A549 (cell line): ENCODE measurements around the gene SLC19A1. TPM values are rescaled to one million over a fixed set of nuclear protein-coding genes. Genes with fewer than 3 reads are reported as not detected.
A peak's percentile ranks its signal among the peaks of the same experiment; 100 is the strongest.

Experiments
- ATAC-seq, 2 experiments: fragments of 200-7000 bp in 1 of 2; fragments of >200 bp in 1 of 2; cut with Nextera tagmentation in 1 of 2; cut with Tn5 transposase in 1 of 2; 3 replicates each; pipeline versions ENCODE4 v1.8.0 to v1.9.1; 2018 to 2020; ENCODE audit warnings: mild to moderate bottlenecking in 1 of 2, moderate library complexity in 1 of 2
- CTCF ChIA-PET: fragments of 300-600 bp; sonication (Branson Sonifier 250); formaldehyde crosslinking; extraction: SDS; loops from one replicate; lab custom pipeline; 2021; ENCODE audit warnings: antibody characterized with exemption, inconsistent platforms; lab: Yijun Ruan, JAX
- POLR2A ChIA-PET: fragments of 350-600 bp; formaldehyde crosslinking; extraction: SDS; loops from one replicate; lab custom pipeline; 2021; ENCODE audit warnings: antibody characterized with exemption, inconsistent platforms; lab: Yijun Ruan, JAX
- DNase-seq, 2 experiments: peaks; one replicate each; pipeline versions ENCODE4 v3.0.0 to v3.0.0-alpha.2; 2011 to 2016; ENCODE audit warnings: low read depth in 1 of 2, low spot score in 1 of 2
- FAIRE-seq: peaks from 2 replicates; lab custom pipeline; 2011; peaks lifted over from hg19 to GRCh38; lab: Jason Lieb, UNC
- H3K27ac ChIP-seq, 2 experiments: fragments of >200 bp; sonication (Bioruptor Twin); formaldehyde crosslinking; 3 replicates each; pipeline ENCODE4 v1.5.1; 2016 to 2017
- H3K4me1 ChIP-seq: fragments of >200 bp; sonication (Bioruptor Twin); formaldehyde crosslinking; 3 replicates; pipeline ENCODE4 v1.6.1; 2016
- H3K4me2 ChIP-seq: fragments of >200 bp; sonication (Bioruptor Twin); formaldehyde crosslinking; 3 replicates; pipeline ENCODE4 v1.6.1; 2016
- H3K4me3 ChIP-seq: fragments of >200 bp; sonication (Bioruptor Twin); formaldehyde crosslinking; 3 replicates; pipeline ENCODE4 v1.5.1; 2016
- H3K9me3 ChIP-seq: fragments of >200 bp; sonication (Bioruptor Twin); formaldehyde crosslinking; 3 replicates; pipeline ENCODE4 v1.6.1; 2016
- CBX8 ChIP-seq: fragments of 200-600 bp; sonication (generic); IDR thresholded peaks from 2 replicates; pipeline ENCODE4 v1.6.1; 2016
- EHMT2 ChIP-seq: fragments of 200-600 bp; sonication (generic); IDR thresholded peaks from 2 replicates; pipeline ENCODE4 v1.6.1; 2016; ENCODE audit warnings: antibody characterized with exemption, low read depth, mild to moderate bottlenecking, moderate library complexity
- FOSB ChIP-seq: fragments of 250-450 bp; sonication (Bioruptor Pico); IDR thresholded peaks from 2 replicates; pipeline ENCODE4 v1.5.0; 2020; ENCODE audit warnings: mild to moderate bottlenecking, moderate library complexity
- GATA3 ChIP-seq: IDR thresholded peaks from 2 replicates; pipeline ENCODE4 v1.6.1; 2012; ENCODE audit warnings: borderline replicate concordance
- HDAC2 ChIP-seq: fragments of 200-600 bp; sonication (generic); IDR thresholded peaks from 2 replicates; pipeline ENCODE4 v1.6.1; 2016
- HOXA7 ChIP-seq: fragments of 250-450 bp; sonication (Bioruptor Pico); IDR thresholded peaks from 2 replicates; pipeline ENCODE4 v1.5.0; 2020; ENCODE audit warnings: mild to moderate bottlenecking, moderate library complexity
- HOXB13 ChIP-seq: fragments of 250-450 bp; sonication (Bioruptor Pico); IDR thresholded peaks from 2 replicates; pipeline ENCODE4 v1.5.0; 2020; ENCODE audit warnings: low read depth, mild to moderate bottlenecking, moderate library complexity
- HOXB5 ChIP-seq: fragments of 250-450 bp; sonication (Bioruptor Pico); IDR thresholded peaks from 2 replicates; pipeline ENCODE4 v1.5.0; 2020; ENCODE audit warnings: mild to moderate bottlenecking, moderate library complexity
- JUN ChIP-seq, 2 experiments: fragments of >200 bp; sonication (Bioruptor Twin); formaldehyde crosslinking; IDR thresholded peaks; 2 replicates in 1 of 2; 3 replicates in 1 of 2; pipeline ENCODE4 v1.6.1; 2016 to 2017
- MAFK ChIP-seq: fragments of 450-650 bp; IDR thresholded peaks from 2 replicates; pipeline ENCODE4 v1.6.1; 2014; ENCODE audit not compliant: partially characterized antibody
- NPAS2 ChIP-seq: fragments of 250-450 bp; sonication (Bioruptor Pico); IDR thresholded peaks from 2 replicates; pipeline ENCODE4 v1.8.0; 2022; ENCODE audit warnings: mild to moderate bottlenecking, moderate library complexity, borderline replicate concordance
- NR3C1 ChIP-seq: fragments of >200 bp; sonication (Bioruptor Twin); formaldehyde crosslinking; IDR thresholded peaks from 3 replicates; pipeline ENCODE4 v1.6.1; 2017
- PHF8 ChIP-seq: fragments of 200-600 bp; sonication (generic); IDR thresholded peaks from 2 replicates; pipeline ENCODE4 v1.6.1; 2016; ENCODE audit warnings: low read depth, mild to moderate bottlenecking, antibody characterized with exemption, moderate library complexity, borderline replicate concordance
- POLR2A ChIP-seq: IDR thresholded peaks from 2 replicates; pipeline ENCODE4 v1.6.1; 2012; ENCODE audit warnings: mild to moderate bottlenecking, low read length
- RAD21 ChIP-seq, 2 experiments: fragments of >200 bp in 1 of 2; sonication (Bioruptor Twin) in 1 of 2; formaldehyde crosslinking in 1 of 2; IDR thresholded peaks in 1 of 2; conservative IDR thresholded peaks in 1 of 2; 2 replicates in 1 of 2; 3 replicates in 1 of 2; pipeline ENCODE4 v1.6.1; 2012 to 2018; ENCODE audit warnings: inconsistent platforms in 1 of 2
- ZC3H11A ChIP-seq: fragments of 450-650 bp; IDR thresholded peaks from 2 replicates; pipeline ENCODE4 v1.6.1; 2014; ENCODE audit warnings: antibody characterized with exemption, mild to moderate bottlenecking
- ZFP36 ChIP-seq: fragments of 450-650 bp; IDR thresholded peaks from 2 replicates; pipeline ENCODE4 v1.6.1; 2014; ENCODE audit warnings: borderline replicate concordance; ENCODE audit not compliant: partially characterized antibody
- whole genome bisulfite sequencing: methylation state at CpG from one replicate; pipeline ENCODE4 v1.1.6; 2017; ENCODE audit errors: missing lambda C conversion rate; 5-methylcytosine and 5-hydroxymethylcytosine counted together
- polyA plus RNA-seq, 4 experiments: library from polyadenylated mRNA; depleted of rRNA in 3 of 4; stranded (reverse); fragments of >200 nt; fragmentation: RNase III in 1 of 4; extraction: RNeasy Plus Mini Kit Qiagen cat#74134 plus additional on column Dnase treatment in 1 of 4; gene quantifications; 2 replicates in 3 of 4; 3 replicates in 1 of 4; pipeline ENCODE4 v1.2.3, GENCODE V29; 2011 to 2017
- TF ChIP-seq, protein P1 (sequence below): fragments of >200 bp; sonication (Bioruptor Twin); formaldehyde crosslinking; IDR thresholded peaks from 3 replicates; pipeline ENCODE4 v1.5.1; 2016
- TF ChIP-seq, protein P2 (sequence below): fragments of 250-450 bp; sonication (Bioruptor Pico); IDR thresholded peaks from 2 replicates; pipeline ENCODE4 v1.5.0; 2020; ENCODE audit warnings: low read depth, mild to moderate bottlenecking, moderate library complexity
- TF ChIP-seq, protein P3 (sequence below): IDR thresholded peaks from 2 replicates; pipeline ENCODE4 v1.6.1; 2012
- TF ChIP-seq, protein P4 (sequence below): fragments of >200 bp; sonication (Bioruptor Twin); formaldehyde crosslinking; IDR thresholded peaks from 2 replicates; pipeline ENCODE4 v1.6.1; 2016

Gene SLC19A1
- polyA plus RNA-seq, 2 of the 4 experiments (the other 2 are of a cell fraction) = 9.8 to 14.0 TPM

DNA sequence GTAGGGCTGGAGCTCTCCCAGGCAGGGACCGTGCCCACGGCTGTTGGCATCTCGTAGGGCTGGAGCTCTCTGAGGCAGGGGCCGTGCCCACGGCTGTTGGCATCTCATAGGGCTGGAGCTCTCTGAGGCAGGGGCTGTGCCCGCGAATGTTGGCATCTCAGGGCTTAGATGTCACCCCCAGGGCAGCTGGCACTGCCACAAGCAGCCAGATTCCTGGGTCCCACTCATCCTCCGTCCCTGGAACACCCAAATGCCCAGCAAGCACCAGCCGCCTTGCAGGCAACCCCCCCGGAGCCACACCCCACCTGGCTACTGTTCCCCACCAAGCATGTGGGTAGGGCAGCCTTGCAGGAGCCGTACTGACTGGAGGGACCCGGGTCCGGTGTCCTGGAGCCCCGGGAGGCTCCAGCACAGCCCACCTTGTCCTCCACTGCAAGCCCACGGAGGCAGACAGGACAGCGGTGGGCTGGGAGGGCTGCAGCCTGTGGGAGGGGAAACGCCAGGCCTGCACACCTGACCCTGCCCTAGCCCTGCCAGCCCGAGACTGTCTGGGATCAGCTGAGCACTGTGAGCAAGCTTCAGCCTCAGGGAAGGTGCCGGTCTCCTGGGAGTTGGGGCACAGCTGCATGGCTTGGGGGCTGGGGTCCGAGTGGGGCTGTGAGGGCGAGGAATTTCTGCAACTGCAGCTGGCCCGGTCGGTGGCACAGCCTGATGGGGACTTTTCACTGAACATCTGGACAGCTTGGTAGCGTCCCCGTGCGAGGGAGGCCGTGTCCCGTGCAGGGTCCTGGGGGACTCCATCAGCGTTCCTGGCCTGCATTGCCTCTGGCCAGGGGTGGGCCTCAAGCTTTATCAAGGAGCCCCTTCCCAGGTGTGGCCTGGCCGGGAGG lies 83.7 kb downstream of the SLC19A1 start:
- DNase-seq (no peak), ATAC-seq (no peak), FAIRE-seq (no peak)
- ChIA-PET CTCF (interaction anchor here (0.6 to 1.8 kb wide), 4 partner anchors 13 to 321 kb away, joined by 3 to 7 read pairs (median 3); no protein-coding TSS in a partner anchor), POLR2A (no interaction called here)
- TF ChIP-seq MAFK = no peak
- no peak for TF ChIP-seq GATA3
- TF ChIP-seq HOXB5 = no peak
- TF ChIP-seq, protein P1, sequence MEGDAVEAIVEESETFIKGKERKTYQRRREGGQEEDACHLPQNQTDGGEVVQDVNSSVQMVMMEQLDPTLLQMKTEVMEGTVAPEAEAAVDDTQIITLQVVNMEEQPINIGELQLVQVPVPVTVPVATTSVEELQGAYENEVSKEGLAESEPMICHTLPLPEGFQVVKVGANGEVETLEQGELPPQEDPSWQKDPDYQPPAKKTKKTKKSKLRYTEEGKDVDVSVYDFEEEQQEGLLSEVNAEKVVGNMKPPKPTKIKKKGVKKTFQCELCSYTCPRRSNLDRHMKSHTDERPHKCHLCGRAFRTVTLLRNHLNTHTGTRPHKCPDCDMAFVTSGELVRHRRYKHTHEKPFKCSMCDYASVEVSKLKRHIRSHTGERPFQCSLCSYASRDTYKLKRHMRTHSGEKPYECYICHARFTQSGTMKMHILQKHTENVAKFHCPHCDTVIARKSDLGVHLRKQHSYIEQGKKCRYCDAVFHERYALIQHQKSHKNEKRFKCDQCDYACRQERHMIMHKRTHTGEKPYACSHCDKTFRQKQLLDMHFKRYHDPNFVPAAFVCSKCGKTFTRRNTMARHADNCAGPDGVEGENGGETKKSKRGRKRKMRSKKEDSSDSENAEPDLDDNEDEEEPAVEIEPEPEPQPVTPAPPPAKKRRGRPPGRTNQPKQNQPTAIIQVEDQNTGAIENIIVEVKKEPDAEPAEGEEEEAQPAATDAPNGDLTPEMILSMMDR = no peak
- no peak for TF ChIP-seq HOXA7 (CRISPR knock-in tag)
- no peak for TF ChIP-seq RAD21 (conservative IDR thresholded peaks at IDR 0.05 in 1 of 2, IDR thresholded peaks at IDR 0.05 in 1 of 2)
- TF ChIP-seq ZFP36 = no peak
- no peak for TF ChIP-seq FOSB (CRISPR knock-in tag)
- no peak for TF ChIP-seq JUN (IDR thresholded peaks at IDR 0.05)
- whole genome bisulfite sequencing = 93% methylated on average over 3 of the region's 30 CpGs
- Histone ChIP-seq H3K27ac (peak overlapping the region in 1 of 2 experiments; percentile 16; a peak in 1 of 6 replicates), H3K4me2 (no peak overlapping the region), H3K4me1 (peaks cover 15% of the 10 kb centered on the region), H3K4me3 (no peak overlapping the region), H3K9me3 (peaks cover 7% of the 10 kb centered on the region; the same call in 2 of the 3 replicates)

DNA sequence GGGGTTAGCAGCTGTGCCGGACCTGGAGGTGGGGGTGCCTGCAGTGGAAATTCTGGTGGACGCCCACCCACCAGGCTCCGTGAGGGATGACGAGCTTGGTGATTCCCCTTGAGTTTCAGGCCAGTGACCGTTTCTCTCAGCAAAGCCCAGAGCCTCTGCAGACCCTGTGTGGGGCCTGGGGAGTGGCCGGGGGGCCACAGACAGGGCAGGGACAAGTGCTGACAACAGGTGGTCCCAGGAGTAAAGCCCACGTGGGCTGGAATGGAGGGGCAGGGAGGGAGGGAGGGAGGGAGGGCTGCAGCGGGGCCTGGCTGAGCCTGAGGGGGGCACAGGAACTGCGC lies 84.4 kb downstream of the SLC19A1 start:
- no peak for TF ChIP-seq NPAS2
- no peak for TF ChIP-seq ZC3H11A
- TF ChIP-seq, protein P2, sequence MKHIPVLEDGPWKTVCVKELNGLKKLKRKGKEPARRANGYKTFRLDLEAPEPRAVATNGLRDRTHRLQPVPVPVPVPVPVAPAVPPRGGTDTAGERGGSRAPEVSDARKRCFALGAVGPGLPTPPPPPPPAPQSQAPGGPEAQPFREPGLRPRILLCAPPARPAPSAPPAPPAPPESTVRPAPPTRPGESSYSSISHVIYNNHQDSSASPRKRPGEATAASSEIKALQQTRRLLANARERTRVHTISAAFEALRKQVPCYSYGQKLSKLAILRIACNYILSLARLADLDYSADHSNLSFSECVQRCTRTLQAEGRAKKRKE = no peak
- no peak for TF ChIP-seq HOXB13
- no peak for TF ChIP-seq NR3C1
- TF ChIP-seq HOXA7 (CRISPR knock-in tag) = no peak
- no peak for TF ChIP-seq GATA3
- TF ChIP-seq, protein P3, sequence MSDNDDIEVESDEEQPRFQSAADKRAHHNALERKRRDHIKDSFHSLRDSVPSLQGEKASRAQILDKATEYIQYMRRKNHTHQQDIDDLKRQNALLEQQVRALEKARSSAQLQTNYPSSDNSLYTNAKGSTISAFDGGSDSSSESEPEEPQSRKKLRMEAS = no peak
- TF ChIP-seq, protein P4, sequence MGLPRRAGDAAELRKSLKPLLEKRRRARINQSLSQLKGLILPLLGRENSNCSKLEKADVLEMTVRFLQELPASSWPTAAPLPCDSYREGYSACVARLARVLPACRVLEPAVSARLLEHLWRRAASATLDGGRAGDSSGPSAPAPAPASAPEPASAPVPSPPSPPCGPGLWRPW = no peak
- TF ChIP-seq HOXB5 = no peak
- TF ChIP-seq PHF8 = no peak
- CTCF ChIA-PET = interaction anchor here (0.6 to 1.8 kb wide), 3 partner anchors 13 to 320 kb away, joined by 3 to 7 read pairs (median 3); no protein-coding TSS in a partner anchor
- FAIRE-seq = no peak
- H3K4me1 ChIP-seq = peaks cover 15% of the 10 kb centered on the region
- H3K4me3 ChIP-seq = no peak overlapping the region
- no peak for ATAC-seq
- H3K27ac ChIP-seq = no peak overlapping the region; a peak in 1 of 6 replicates
- POLR2A ChIA-PET = no interaction called here
- 86% methylated on average over 6 of the region's 9 CpGs for WGBS
- DNase-seq = no peak
- H3K9me3 ChIP-seq = peaks cover 7% of the 10 kb centered on the region; the same call in 2 of the 3 replicates
- H3K4me2 ChIP-seq = no peak overlapping the region

DNA sequence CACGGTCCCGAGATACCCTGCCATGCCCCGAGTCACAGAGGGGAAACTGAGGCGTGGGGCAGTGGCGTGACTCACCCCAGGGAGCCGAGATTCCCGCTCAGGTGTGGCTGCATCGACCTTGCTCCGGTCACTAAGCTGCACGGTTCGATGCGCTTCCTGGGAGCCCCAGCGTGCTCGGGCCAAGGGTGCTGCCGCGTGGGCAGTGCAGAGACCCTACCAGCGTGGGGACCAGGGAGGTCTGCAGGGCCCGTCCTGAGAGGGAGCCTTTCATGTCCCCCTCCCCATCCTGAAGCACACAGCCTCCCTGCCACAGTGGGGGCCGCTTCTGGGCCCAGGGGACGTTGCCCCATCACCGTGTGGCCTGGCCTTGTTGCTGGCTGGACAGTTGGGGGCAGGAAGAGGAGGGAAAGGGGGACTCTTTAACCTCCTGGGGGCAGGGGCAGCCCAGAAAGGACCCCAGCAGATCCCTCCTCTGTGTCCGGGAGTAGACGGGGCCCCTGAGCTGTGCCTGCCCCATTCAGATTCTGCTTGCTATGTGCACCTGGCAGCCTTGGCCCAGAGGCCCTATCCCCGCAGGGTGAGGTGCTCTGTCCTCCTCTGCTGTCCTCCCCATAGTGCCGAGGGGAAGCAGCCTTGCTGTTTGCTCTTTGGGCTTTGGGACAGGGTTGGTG lies 84.9 kb downstream of the SLC19A1 start:
- no peak for FAIRE-seq

More for the DNA sequence above, 84.9 kb downstream of the SLC19A1 start:
- no peak for DNase-seq
- Histone ChIP-seq H3K4me1 (peaks cover 15% of the 10 kb centered on the region), H3K9me3 (peaks cover 7% of the 10 kb centered on the region; the same call in 2 of the 3 replicates), H3K4me2 (no peak overlapping the region), H3K4me3 (no peak overlapping the region), H3K27ac (no peak overlapping the region)
- ChIA-PET POLR2A (no interaction called here), CTCF (interaction anchor here (0.6 to 1.8 kb wide), 4 partner anchors 12 to 695 kb away, joined by 3 to 7 read pairs (median 3); no protein-coding TSS in a partner anchor)
- no peak for TF ChIP-seq HDAC2
- TF ChIP-seq POLR2A = no peak
- no peak for TF ChIP-seq EHMT2
- no peak for TF ChIP-seq CBX8
- WGBS = 85% methylated on average over 12 of the region's 25 CpGs
- no peak for ATAC-seq
